H9 (cell line): Measurements from ENCODE around the gene SEC23IP. TPM values are rescaled to one million over a fixed set of nuclear protein-coding genes. Genes with fewer than 3 reads are reported as not detected.

ENCODE experiments used
- DNase-seq: peaks from one replicate; pipeline ENCODE4 v3.0.0-alpha.2; 2017
- H2AFZ ChIP-seq: one replicate; pipeline ENCODE4 v1.6.1; 2013; ENCODE audit warnings: mild to moderate bottlenecking, low read length, control low read depth, moderate library complexity
- H2AK5ac ChIP-seq: 2 replicates; pipeline ENCODE4 v1.6.1; 2013; ENCODE audit warnings: low read length, control low read depth, mixed read lengths; ENCODE audit not compliant: insufficient read length
- H2BK120ac ChIP-seq: one replicate; pipeline ENCODE4 v1.6.1; 2013; ENCODE audit warnings: low read depth, mild to moderate bottlenecking, low read length, control low read depth, inconsistent platforms; ENCODE audit not compliant: poor library complexity, severe bottlenecking
- H2BK12ac ChIP-seq: 2 replicates; pipeline ENCODE4 v1.6.1; 2013; ENCODE audit warnings: low read length, control low read depth, mixed read lengths, low read depth; ENCODE audit not compliant: insufficient read length
- H2BK15ac ChIP-seq: 2 replicates; pipeline ENCODE4 v1.6.1; 2013; ENCODE audit warnings: low read depth, low read length, control low read depth
- H2BK20ac ChIP-seq: one replicate; pipeline ENCODE4 v1.6.1; 2013; ENCODE audit warnings: low read depth, mild to moderate bottlenecking, low read length, control low read depth, inconsistent platforms; ENCODE audit not compliant: poor library complexity, severe bottlenecking
- H2BK5ac ChIP-seq: 2 replicates; pipeline ENCODE4 v1.6.1; 2013; ENCODE audit warnings: low read length, control low read depth, mixed read lengths; ENCODE audit not compliant: insufficient read length
- H3K14ac ChIP-seq: 2 replicates; pipeline ENCODE4 v1.6.1; 2013; ENCODE audit warnings: low read length, control low read depth; ENCODE audit not compliant: insufficient read depth
- H3K18ac ChIP-seq: 2 replicates; pipeline ENCODE4 v1.6.1; 2013; ENCODE audit warnings: low read depth, mild to moderate bottlenecking, mixed read lengths, low read length, control low read depth; ENCODE audit not compliant: insufficient read length
- H3K23ac ChIP-seq: 2 replicates; pipeline ENCODE4 v1.6.1; 2013; ENCODE audit warnings: low read length, control low read depth, mixed read lengths, low read depth; ENCODE audit not compliant: insufficient read length
- H3K23me2 ChIP-seq: 2 replicates; pipeline ENCODE4 v1.6.1; 2013; ENCODE audit warnings: low read depth, mild to moderate bottlenecking, mixed read lengths, low read length, control low read depth; ENCODE audit not compliant: insufficient read length, poor library complexity, severe bottlenecking
- H3K27ac ChIP-seq: 2 replicates; pipeline ENCODE4 v1.5.1; 2013; ENCODE audit warnings: low read length, control low read depth, mixed read lengths, low read depth; ENCODE audit not compliant: insufficient read length
- H3K27me3 ChIP-seq: 2 replicates; pipeline ENCODE4 v1.6.1; 2013; ENCODE audit warnings: low read length, control low read depth, inconsistent platforms; ENCODE audit not compliant: insufficient read depth
- H3K4ac ChIP-seq: 2 replicates; pipeline ENCODE4 v1.6.1; 2013; ENCODE audit warnings: low read depth, mild to moderate bottlenecking, control low read depth, inconsistent platforms, low read length, moderate library complexity
- H3K4me1 ChIP-seq: 2 replicates; pipeline ENCODE4 v1.6.1; 2013; ENCODE audit warnings: low read length, control low read depth, inconsistent platforms; ENCODE audit not compliant: insufficient read depth
- H3K4me2 ChIP-seq: 2 replicates; pipeline ENCODE4 v1.6.1; 2013; ENCODE audit warnings: low read length, control low read depth, mixed read lengths; ENCODE audit not compliant: insufficient read length, insufficient read depth
- H3K56ac ChIP-seq: 2 replicates; pipeline ENCODE4 v1.6.1; 2013; ENCODE audit warnings: low read depth, mild to moderate bottlenecking, mixed read lengths, low read length, control low read depth; ENCODE audit not compliant: insufficient read length
- H3K79me1 ChIP-seq: 2 replicates; pipeline ENCODE4 v1.6.1; 2013; ENCODE audit warnings: low read depth, mild to moderate bottlenecking, moderate library complexity, low read length, control low read depth, inconsistent platforms; ENCODE audit not compliant: insufficient read depth, poor library complexity, severe bottlenecking
- H3K79me2 ChIP-seq: 2 replicates; pipeline ENCODE4 v1.6.1; 2013; ENCODE audit warnings: low read length, control low read depth, inconsistent platforms; ENCODE audit not compliant: insufficient read depth
- H3K9ac ChIP-seq: 2 replicates; pipeline ENCODE4 v1.6.1; 2013; ENCODE audit warnings: low read length, control low read depth, mixed read lengths; ENCODE audit not compliant: insufficient read length; ENCODE audit errors: extremely low read depth
- H3K9me3 ChIP-seq: one replicate; pipeline ENCODE4 v1.6.1; 2013; ENCODE audit warnings: low read depth, low read length, inconsistent platforms; ENCODE audit not compliant: control insufficient read depth
- H3T11ph ChIP-seq: one replicate; pipeline ENCODE4 v1.6.1; 2013; ENCODE audit warnings: mild to moderate bottlenecking, low read length, control low read depth, inconsistent platforms
- H4K20me1 ChIP-seq: one replicate; pipeline ENCODE4 v1.6.1; 2013; ENCODE audit not compliant: control insufficient read depth, insufficient read length, insufficient read depth
- H4K5ac ChIP-seq: 2 replicates; pipeline ENCODE4 v1.6.1; 2013; ENCODE audit warnings: low read depth, mild to moderate bottlenecking, mixed read lengths, low read length, control low read depth; ENCODE audit not compliant: insufficient read length
- H4K8ac ChIP-seq: replicated peaks from 2 replicates; pipeline ENCODE4 v1.6.1; 2013; ENCODE audit warnings: low read length, control low read depth, mixed read lengths, low read depth; ENCODE audit not compliant: insufficient read length
- H4K91ac ChIP-seq: 2 replicates; pipeline ENCODE4 v1.6.1; 2013; ENCODE audit warnings: low read depth, mild to moderate bottlenecking, moderate library complexity, mixed read lengths, low read length, control low read depth; ENCODE audit not compliant: insufficient read length
- H3K27ac Mint-ChIP-seq, 3 experiments: 2 replicates in 2 of 3; 3 replicates in 1 of 3; pipeline ENCODE4 v1.8.0; 2020 to 2021; ENCODE audit warnings: mixed read lengths in 3 of 3, mild to moderate bottlenecking in 1 of 3, moderate library complexity in 1 of 3
- H3K27me3 Mint-ChIP-seq: 2 replicates; pipeline ENCODE4 v1.8.0; 2021; ENCODE audit warnings: low read depth, mild to moderate bottlenecking, moderate library complexity, mixed read lengths
- H3K36me3 Mint-ChIP-seq, 3 experiments: 2 replicates in 2 of 3; 3 replicates in 1 of 3; pipeline ENCODE4 v1.8.0; 2020 to 2021; ENCODE audit warnings: low read depth in 3 of 3, mixed read lengths in 3 of 3; ENCODE audit not compliant: insufficient read depth in 1 of 3
- H3K4me1 Mint-ChIP-seq, 2 experiments: 2 replicates each; pipeline ENCODE4 v1.8.0; 2020; ENCODE audit warnings: mixed read lengths in 2 of 2
- H3K4me3 Mint-ChIP-seq, 2 experiments: 2 replicates in 1 of 2; 3 replicates in 1 of 2; pipeline ENCODE4 v1.8.0; 2020 to 2021; ENCODE audit warnings: mild to moderate bottlenecking in 2 of 2, mixed read lengths in 2 of 2, moderate library complexity in 1 of 2
- H3K9me3 Mint-ChIP-seq, 2 experiments: 2 replicates in 1 of 2; 3 replicates in 1 of 2; pipeline ENCODE4 v1.8.0; 2020; ENCODE audit warnings: mild to moderate bottlenecking in 2 of 2, mixed read lengths in 2 of 2, moderate library complexity in 1 of 2
- WGBS: extraction: QIAGEN DNeasy Blood & Tissue Kit; methylation state at CpG from one replicate; pipeline ENCODE4 v1.1.7; 2013; ENCODE audit warnings: missing lambda C conversion rate, low lambda C conversion rate, mixed read lengths; ENCODE audit not compliant: insufficient read length; ENCODE audit errors: extremely low coverage; 5-methylcytosine and 5-hydroxymethylcytosine counted together
- total RNA-seq: library from RNA; stranded (reverse); gene quantifications from 2 replicates; pipeline ENCODE4 v1.2.1, GENCODE V29; 2021
- TF ChIP-seq, protein P1 (sequence below): fragments of 200-600 bp; sonication (generic); conservative IDR thresholded peaks from 3 replicates; pipeline ENCODE4 v1.8.0; 2021; ENCODE audit warnings: antibody characterized with exemption, mild to moderate bottlenecking

The SEC23IP gene
- total RNA-seq, 1 experiment from 2014 or later = 93.0 TPM

DNA sequence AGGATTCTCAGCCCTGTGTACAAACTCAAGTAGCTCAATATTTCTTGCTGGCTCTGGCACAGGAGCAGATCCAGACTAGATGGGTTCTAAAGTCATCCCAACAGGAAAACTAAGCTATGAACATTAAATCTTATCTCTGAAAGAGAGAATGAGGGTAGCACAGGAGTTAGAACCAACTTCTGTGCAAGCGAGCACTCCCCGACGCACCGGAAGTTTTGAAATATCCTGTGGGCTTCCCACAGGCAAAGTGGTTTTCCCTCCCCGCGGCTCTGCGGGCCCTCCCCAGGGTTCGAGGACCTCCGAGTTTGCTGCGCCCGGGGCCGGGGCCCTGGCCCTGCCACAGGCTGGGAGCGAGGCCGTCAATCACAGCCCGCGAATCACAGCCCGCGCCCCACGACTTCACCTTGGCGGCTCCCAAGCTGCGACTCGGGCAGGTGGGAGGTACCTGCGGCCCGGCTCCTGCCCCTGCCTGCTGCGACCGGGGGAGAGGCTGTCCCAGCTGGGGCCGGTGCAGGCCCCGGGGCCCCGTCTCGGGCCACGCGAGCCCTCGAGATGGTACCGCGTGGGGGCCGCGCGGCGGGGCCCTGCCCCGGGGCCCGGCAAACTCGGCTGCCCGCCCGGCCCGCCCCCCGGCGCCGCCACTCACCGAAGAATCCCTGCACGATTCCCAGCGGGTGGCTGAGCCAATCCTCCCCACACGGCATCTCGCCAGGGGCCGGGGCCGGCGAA, 20.5 kb upstream of the SEC23IP start:
- no peaks in the 10 kb centered on the region for H3K79me1 ChIP-seq
- no peak overlapping the region for H2BK120ac ChIP-seq
- H4K20me1 ChIP-seq = no peaks in the 10 kb centered on the region
- H3K4me2 ChIP-seq = peak overlapping the region; percentile 98
- no peak overlapping the region for H3K56ac ChIP-seq
- H3K14ac ChIP-seq = no peak overlapping the region; the same call in 1 of the 2 replicates
- H4K8ac ChIP-seq = no peak overlapping the region
- H3K36me3 Mint-ChIP-seq = peaks cover 0 to 5% (median 4%) of the 10 kb centered on the region in 3 experiments; a peak in 2 of 7 replicates
- peak overlapping the region; percentile 89 to 94 for H3K4me3 Mint-ChIP-seq
- no peaks in the 10 kb centered on the region for H3K27me3 Mint-ChIP-seq
- DNase-seq = peak; percentile 78
- WGBS = no CpG with 5 or more reads among the region's 56 CpGs
- no peaks in the 10 kb centered on the region for H3K4me1 ChIP-seq
- no peak overlapping the region for H2AK5ac ChIP-seq
- H3K23ac ChIP-seq = no peak overlapping the region
- no peak overlapping the region for H4K91ac ChIP-seq
- peaks cover 41% of the 10 kb centered on the region for H3K79me2 ChIP-seq
- no peak overlapping the region for H2BK5ac ChIP-seq
- no peaks in the 10 kb centered on the region for H3K9me3 ChIP-seq
- H3K23me2 ChIP-seq = peaks cover 11% of the 10 kb centered on the region
- H2BK15ac ChIP-seq = no peak overlapping the region
- TF ChIP-seq, protein P1, sequence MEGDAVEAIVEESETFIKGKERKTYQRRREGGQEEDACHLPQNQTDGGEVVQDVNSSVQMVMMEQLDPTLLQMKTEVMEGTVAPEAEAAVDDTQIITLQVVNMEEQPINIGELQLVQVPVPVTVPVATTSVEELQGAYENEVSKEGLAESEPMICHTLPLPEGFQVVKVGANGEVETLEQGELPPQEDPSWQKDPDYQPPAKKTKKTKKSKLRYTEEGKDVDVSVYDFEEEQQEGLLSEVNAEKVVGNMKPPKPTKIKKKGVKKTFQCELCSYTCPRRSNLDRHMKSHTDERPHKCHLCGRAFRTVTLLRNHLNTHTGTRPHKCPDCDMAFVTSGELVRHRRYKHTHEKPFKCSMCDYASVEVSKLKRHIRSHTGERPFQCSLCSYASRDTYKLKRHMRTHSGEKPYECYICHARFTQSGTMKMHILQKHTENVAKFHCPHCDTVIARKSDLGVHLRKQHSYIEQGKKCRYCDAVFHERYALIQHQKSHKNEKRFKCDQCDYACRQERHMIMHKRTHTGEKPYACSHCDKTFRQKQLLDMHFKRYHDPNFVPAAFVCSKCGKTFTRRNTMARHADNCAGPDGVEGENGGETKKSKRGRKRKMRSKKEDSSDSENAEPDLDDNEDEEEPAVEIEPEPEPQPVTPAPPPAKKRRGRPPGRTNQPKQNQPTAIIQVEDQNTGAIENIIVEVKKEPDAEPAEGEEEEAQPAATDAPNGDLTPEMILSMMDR = no peak
- no peak overlapping the region for H3T11ph ChIP-seq
- H2BK12ac ChIP-seq = no peak overlapping the region
- no peak overlapping the region for H3K27ac ChIP-seq
- no peak overlapping the region for H2AFZ ChIP-seq
- H3K9ac ChIP-seq = peak overlapping the region; percentile 31
- no peaks in the 10 kb centered on the region for H3K27me3 ChIP-seq
- no peak overlapping the region for H4K5ac ChIP-seq
- H3K9me3 Mint-ChIP-seq = no peaks in the 10 kb centered on the region; a peak in 1 of 5 replicates
- H2BK20ac ChIP-seq = no peak overlapping the region
- peak overlapping the region in 2 of 3 experiments; percentile 49 to 60; a peak in 4 of 7 replicates for H3K27ac Mint-ChIP-seq
- H3K4me1 Mint-ChIP-seq = peaks cover 28 to 32% of the 10 kb centered on the region in 2 experiments
- no peak overlapping the region for H3K18ac ChIP-seq
- no peak overlapping the region for H3K4ac ChIP-seq
